Forelimb muscle (tissue), 1 donor: ENCODE data around the gene AGO3. TPM values are rescaled to one million over a fixed set of nuclear protein-coding genes. Genes with fewer than 3 reads are reported as not detected.

Experiments used
- DNase-seq: peaks from one replicate; pipeline ENCODE4 v3.0.0-alpha.2; 2013; ENCODE audit warnings: low read depth
- polyA plus RNA-seq: library from polyadenylated mRNA; unstranded; fragments of 120-200 nt; gene quantifications from one replicate; pipeline ENCODE4 v1.2.1, GENCODE V29; 2013; ENCODE audit not compliant: insufficient read length

The AGO3 gene
- polyA plus RNA-seq, 1 donor, result 8.6 TPM

- DNase-seq, result no peak
These were observed 165.9 kb downstream of the AGO3 start for GRCh38 chr1:36096500-36097432.

GRCh38 chr1:36097693-36098585 is 167.0 kb downstream of the AGO3 start:
- no peak for DNase-seq

GRCh38 chr1:36098650-36099365 is 167.9 kb downstream of the AGO3 start:
- DNase-seq, result no peak

GRCh38 chr1:36099681-36100341 is 168.9 kb downstream of the AGO3 start:
- DNase-seq, result no peak

GRCh38 chr1:36100376-36100775 is 169.5 kb downstream of the AGO3 start:
- DNase-seq, result no peak

GRCh38 chr1:36101546-36101945 is 170.6 kb downstream of the AGO3 start:
- no peak for DNase-seq

- DNase-seq, result no peak
These were observed 175.4 kb downstream of the AGO3 start for GRCh38 chr1:36106269-36106668.

GRCh38 chr1:36107394-36107793 is 176.5 kb downstream of the AGO3 start:
- no peak for DNase-seq

- DNase-seq, result no peak
These were observed 177.4 kb downstream of the AGO3 start for GRCh38 chr1:36108314-36108713.

- DNase-seq, result no peak
These were observed 178.3 kb downstream of the AGO3 start for GRCh38 chr1:36109041-36109679.

GRCh38 chr1:36111151-36111550 is 180.2 kb downstream of the AGO3 start:
- DNase-seq, result no peak

GRCh38 chr1:36112823-36113222 is 181.9 kb downstream of the AGO3 start:
- no peak for DNase-seq

GRCh38 chr1:36114371-36114770 is 183.5 kb downstream of the AGO3 start:
- no peak for DNase-seq

- DNase-seq, result no peak
These were observed 184.3 kb downstream of the AGO3 start for GRCh38 chr1:36115200-36115669.

- no peak for DNase-seq
These were observed 185.0 kb downstream of the AGO3 start for GRCh38 chr1:36115931-36116330.

GRCh38 chr1:36116901-36117300 is 186.0 kb downstream of the AGO3 start:
- no peak for DNase-seq

GRCh38 chr1:36118447-36119204 is 187.7 kb downstream of the AGO3 start:
- DNase-seq, result no peak

- no peak for DNase-seq
These were observed 188.6 kb downstream of the AGO3 start for GRCh38 chr1:36119456-36119855.
